Endodermal cell (in vitro differentiated cells): Measurements from ENCODE around the gene BAHCC1. TPM values are rescaled to one million over a fixed set of nuclear protein-coding genes. Genes with fewer than 3 reads are reported as not detected.

Experiments used
- DNase-seq: peaks from one replicate; pipeline ENCODE4 v3.0.0-alpha.2; 2017
- H3K27ac ChIP-seq: 2 replicates; pipeline ENCODE4 v1.5.1; 2013; ENCODE audit warnings: mild to moderate bottlenecking, low read depth, low read length, moderate library complexity
- H3K27me3 ChIP-seq: 2 replicates; pipeline ENCODE4 v1.6.1; 2013; ENCODE audit warnings: mild to moderate bottlenecking, low read length, moderate library complexity; ENCODE audit not compliant: insufficient read depth, control insufficient read depth, poor library complexity, severe bottlenecking
- H3K36me3 ChIP-seq: 2 replicates; pipeline ENCODE4 v1.7.0; 2013; ENCODE audit warnings: mild to moderate bottlenecking, low read length, moderate library complexity; ENCODE audit not compliant: control insufficient read depth, insufficient read depth
- H3K4me1 ChIP-seq: one replicate; pipeline ENCODE4 v1.7.0; 2013; ENCODE audit warnings: low read length; ENCODE audit not compliant: control insufficient read depth, insufficient read depth
- H3K4me3 ChIP-seq: 2 replicates; pipeline ENCODE4 v1.5.1; 2013; ENCODE audit warnings: mild to moderate bottlenecking, low read length, moderate library complexity
- H3K9ac ChIP-seq: 2 replicates; pipeline ENCODE4 v1.6.1; 2013; ENCODE audit warnings: mild to moderate bottlenecking, low read length, moderate library complexity; ENCODE audit not compliant: poor library complexity, severe bottlenecking; ENCODE audit errors: extremely low read depth
- H3K9me3 ChIP-seq: 2 replicates; pipeline ENCODE4 v1.6.1; 2013; ENCODE audit warnings: mild to moderate bottlenecking, low read length, moderate library complexity; ENCODE audit not compliant: control insufficient read depth
- H3K27ac Mint-ChIP-seq: 2 replicates; pipeline ENCODE4 v1.8.0; 2020; ENCODE audit warnings: mixed read lengths
- H3K27me3 Mint-ChIP-seq: 2 replicates; pipeline ENCODE4 v1.8.0; 2021; ENCODE audit warnings: mild to moderate bottlenecking, mixed read lengths; ENCODE audit not compliant: insufficient read depth
- H3K36me3 Mint-ChIP-seq: 2 replicates; pipeline ENCODE4 v1.8.0; 2020; ENCODE audit warnings: low read depth, mixed read lengths
- H3K4me1 Mint-ChIP-seq: 2 replicates; pipeline ENCODE4 v1.8.0; 2020; ENCODE audit warnings: mixed read lengths
- H3K4me3 Mint-ChIP-seq: 2 replicates; pipeline ENCODE4 v1.8.0; 2020; ENCODE audit warnings: mild to moderate bottlenecking, moderate library complexity, mixed read lengths
- H3K9me3 Mint-ChIP-seq: 2 replicates; pipeline ENCODE4 v1.8.0; 2020; ENCODE audit warnings: mild to moderate bottlenecking, mixed read lengths
- WGBS, 2 experiments: methylation state at CpG; one replicate each; pipeline versions ENCODE4 v1.1.5 to v1.1.7; 2013; ENCODE audit warnings: missing lambda C conversion rate in 2 of 2, mixed read lengths in 1 of 2; ENCODE audit not compliant: insufficient coverage in 1 of 2, insufficient read length in 1 of 2; 5-methylcytosine and 5-hydroxymethylcytosine counted together
- total RNA-seq, 2 donors: library from RNA; stranded (reverse); fragmentation: NEBNext Ultra II Directional in 1 of 2; extraction: Animal tissue kit (Norgen Biotek cat#: 25700) in 1 of 2; gene quantifications; 2 replicates in 1 of 2; 3 replicates in 1 of 2; pipeline ENCODE4 v1.2.1, GENCODE V29; 2021
- TF ChIP-seq, protein P1 (sequence below): fragments of 200-600 bp; sonication (generic); conservative IDR thresholded peaks from 2 replicates; pipeline ENCODE4 v1.5.0; 2021; ENCODE audit warnings: antibody characterized with exemption, mild to moderate bottlenecking

BAHCC1 gene
- total RNA-seq, 2 donors from 2014 or later: 63.9 to 78.1 TPM

GRCh38 chr17:81449351-81449750 is 54.1 kb downstream of the BAHCC1 start:
- no peak overlapping the region for H3K27ac ChIP-seq
- H3K27me3 ChIP-seq: no peaks in the 10 kb centered on the region
- H3K4me1 ChIP-seq: no peaks in the 10 kb centered on the region
- Mint-ChIP-seq H3K9me3 (no peaks in the 10 kb centered on the region), H3K27me3 (no peaks in the 10 kb centered on the region), H3K4me1 (no peaks in the 10 kb centered on the region), H3K36me3 (peaks cover 11% of the 10 kb centered on the region), H3K4me3 (no peak overlapping the region), H3K27ac (no peak overlapping the region)
- no peak overlapping the region for H3K4me3 ChIP-seq
- TF ChIP-seq, protein P1, sequence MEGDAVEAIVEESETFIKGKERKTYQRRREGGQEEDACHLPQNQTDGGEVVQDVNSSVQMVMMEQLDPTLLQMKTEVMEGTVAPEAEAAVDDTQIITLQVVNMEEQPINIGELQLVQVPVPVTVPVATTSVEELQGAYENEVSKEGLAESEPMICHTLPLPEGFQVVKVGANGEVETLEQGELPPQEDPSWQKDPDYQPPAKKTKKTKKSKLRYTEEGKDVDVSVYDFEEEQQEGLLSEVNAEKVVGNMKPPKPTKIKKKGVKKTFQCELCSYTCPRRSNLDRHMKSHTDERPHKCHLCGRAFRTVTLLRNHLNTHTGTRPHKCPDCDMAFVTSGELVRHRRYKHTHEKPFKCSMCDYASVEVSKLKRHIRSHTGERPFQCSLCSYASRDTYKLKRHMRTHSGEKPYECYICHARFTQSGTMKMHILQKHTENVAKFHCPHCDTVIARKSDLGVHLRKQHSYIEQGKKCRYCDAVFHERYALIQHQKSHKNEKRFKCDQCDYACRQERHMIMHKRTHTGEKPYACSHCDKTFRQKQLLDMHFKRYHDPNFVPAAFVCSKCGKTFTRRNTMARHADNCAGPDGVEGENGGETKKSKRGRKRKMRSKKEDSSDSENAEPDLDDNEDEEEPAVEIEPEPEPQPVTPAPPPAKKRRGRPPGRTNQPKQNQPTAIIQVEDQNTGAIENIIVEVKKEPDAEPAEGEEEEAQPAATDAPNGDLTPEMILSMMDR: no peak
- DNase-seq: no peak
- WGBS, 2 experiments: 81 to 87% methylated on average over 6 to 8 of the region's 8 CpGs
- H3K9me3 ChIP-seq: no peaks in the 10 kb centered on the region
- H3K9ac ChIP-seq: no peak overlapping the region
- no peaks in the 10 kb centered on the region for H3K36me3 ChIP-seq

DNA sequence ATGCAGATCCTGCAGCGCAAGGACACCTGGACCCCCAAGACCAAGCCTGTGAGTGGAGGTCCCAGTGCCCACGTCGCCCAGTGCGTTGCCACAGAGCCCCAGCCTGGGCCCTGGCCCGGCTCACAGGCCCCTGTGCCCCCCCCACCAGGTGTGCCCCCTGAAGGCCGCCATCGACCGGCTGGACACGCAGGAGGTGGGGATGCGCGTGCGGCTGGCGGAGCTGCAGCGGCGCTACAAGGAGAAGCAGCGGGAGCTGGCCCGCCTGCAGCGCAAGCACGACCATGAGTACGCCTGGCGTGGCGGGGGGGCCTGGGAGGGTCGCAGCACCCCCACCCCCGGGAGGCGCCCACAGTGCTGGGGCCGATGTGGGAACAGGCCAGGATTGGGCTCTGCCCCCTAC is 56.6 kb downstream of the BAHCC1 start:
- Histone ChIP-seq H3K9me3 (no peaks in the 10 kb centered on the region), H3K27me3 (no peaks in the 10 kb centered on the region), H3K9ac (no peak overlapping the region), H3K27ac (no peak overlapping the region), H3K4me1 (peaks cover 5% of the 10 kb centered on the region), H3K36me3 (no peaks in the 10 kb centered on the region), H3K4me3 (no peak overlapping the region)
- H3K4me1 Mint-ChIP-seq: no peaks in the 10 kb centered on the region
- no peak for DNase-seq
- H3K9me3 Mint-ChIP-seq: no peaks in the 10 kb centered on the region
- peaks cover 8% of the 10 kb centered on the region for H3K36me3 Mint-ChIP-seq
- TF ChIP-seq, protein P1: no peak
- H3K4me3 Mint-ChIP-seq: no peak overlapping the region
- WGBS, 2 experiments: 94 to 100% methylated on average over 8 to 26 of the region's 26 CpGs
- H3K27ac Mint-ChIP-seq: no peak overlapping the region
- H3K27me3 Mint-ChIP-seq: no peaks in the 10 kb centered on the region

DNA sequence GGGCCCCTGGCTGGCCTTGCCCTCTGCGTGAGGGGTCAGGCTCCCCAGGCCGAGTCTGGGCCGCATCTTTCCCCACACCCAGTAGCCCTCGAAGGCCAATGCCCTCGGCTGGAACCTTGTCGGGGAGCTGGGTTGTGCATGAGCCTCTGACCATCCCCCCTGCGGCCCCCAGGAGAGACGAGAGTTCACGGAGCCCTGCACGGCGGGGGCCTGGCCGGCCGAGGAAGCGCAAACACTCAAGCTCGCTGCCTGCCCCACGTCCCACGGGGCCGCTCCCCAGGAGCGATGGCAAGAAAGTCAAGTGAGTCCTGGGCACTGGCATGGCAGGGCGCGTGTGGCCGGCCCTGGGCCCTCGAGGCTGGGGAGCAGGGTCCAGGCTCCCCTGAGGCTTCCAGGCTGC is 57.3 kb downstream of the BAHCC1 start:
- Histone ChIP-seq H3K4me1 (peaks cover 5% of the 10 kb centered on the region), H3K4me3 (no peak overlapping the region), H3K9ac (no peak overlapping the region), H3K27me3 (no peaks in the 10 kb centered on the region), H3K9me3 (no peaks in the 10 kb centered on the region), H3K36me3 (no peaks in the 10 kb centered on the region), H3K27ac (peak overlapping the region; percentile 32)
- no peak for DNase-seq
- TF ChIP-seq, protein P1: no peak
- WGBS, 2 experiments: 89 to 93% methylated on average over 14 to 23 of the region's 23 CpGs
- no peak overlapping the region for H3K4me3 Mint-ChIP-seq
- H3K36me3 Mint-ChIP-seq: peaks cover 10% of the 10 kb centered on the region
- no peaks in the 10 kb centered on the region for H3K9me3 Mint-ChIP-seq
- no peaks in the 10 kb centered on the region for H3K4me1 Mint-ChIP-seq
- H3K27ac Mint-ChIP-seq: no peak overlapping the region
- H3K27me3 Mint-ChIP-seq: no peaks in the 10 kb centered on the region
